Subcutaneous adipose tissue (tissue), 4 donors: ENCODE results near the gene STH. TPM values are rescaled to one million over a fixed set of nuclear protein-coding genes. Genes with fewer than 3 reads are reported as not detected.

Experiments used
- CTCF ChIP-seq: fragments of 450-650 bp; IDR thresholded peaks from one replicate; pipeline ENCODE4 v1.5.1; 2016; ENCODE audit warnings: low read depth, mild to moderate bottlenecking, control low read depth, antibody characterized with exemption, moderate library complexity
- total RNA-seq, 4 donors: library from RNA; depleted of rRNA; stranded (reverse); fragments of >200 nt; gene quantifications; one replicate each; pipeline ENCODE4 v1.1.0, GENCODE V29; 2016

The STH gene
- total RNA-seq, 4 donors from 2014 or later: not detected

- no peak for TF ChIP-seq CTCF
These were observed 18.2 kb upstream of the STH start for GRCh38 chr17:45980855-45981254.

GRCh38 chr17:45981306-45981705 is 17.7 kb upstream of the STH start:
- TF ChIP-seq CTCF: no peak

GRCh38 chr17:45982791-45983613 is 16.0 kb upstream of the STH start:
- no peak for TF ChIP-seq CTCF

- no peak for TF ChIP-seq CTCF
These were observed 15.3 kb upstream of the STH start for GRCh38 chr17:45983614-45984310.

GRCh38 chr17:45984368-45984767 is 14.7 kb upstream of the STH start:
- no peak for TF ChIP-seq CTCF

GRCh38 chr17:45985447-45985846 is 13.6 kb upstream of the STH start:
- TF ChIP-seq CTCF: no peak

- TF ChIP-seq CTCF: no peak
These were observed 13.0 kb upstream of the STH start for GRCh38 chr17:45986056-45986455.
